HG03460 (cell line): ENCODE data around the gene DPRX.

ENCODE experiments used
- ATAC-seq: cut with Tn5 transposase; IDR thresholded peaks from one replicate; pipeline ENCODE4 v1.9.1; 2021; ENCODE audit not compliant: unreplicated experiment

Gene DPRX

GRCh38 chr19:53631949-53632407 is at the start of gene DPRX:
DPRX (plus strand) TSS chr19:53631999; CDS start chr19:53632107, 108 bp downstream.
- no peak for ATAC-seq

- no peak for ATAC-seq
Observed at GRCh38 chr19:53583181-53583580, 48.6 kb upstream of the DPRX start.

GRCh38 chr19:53586277-53586691 is 45.5 kb upstream of the DPRX start:
- no peak for ATAC-seq

GRCh38 chr19:53594811-53595509 is 36.8 kb upstream of the DPRX start:
- no peak for ATAC-seq

- ATAC-seq: no peak
Observed at GRCh38 chr19:53595510-53595867, 36.3 kb upstream of the DPRX start.

GRCh38 chr19:53596056-53596455 is 35.7 kb upstream of the DPRX start:
- no peak for ATAC-seq

- ATAC-seq: no peak
Observed at GRCh38 chr19:53597023-53597422, 34.8 kb upstream of the DPRX start.

- no peak for ATAC-seq
Observed at GRCh38 chr19:53598361-53598760, 33.4 kb upstream of the DPRX start.

- no peak for ATAC-seq
Observed at GRCh38 chr19:53600217-53600616, 31.6 kb upstream of the DPRX start.

GRCh38 chr19:53606031-53606430 is 25.8 kb upstream of the DPRX start:
- ATAC-seq: no peak

- no peak for ATAC-seq
Observed at GRCh38 chr19:53608381-53608780, 23.4 kb upstream of the DPRX start.

- ATAC-seq: no peak
Observed at GRCh38 chr19:53612762-53613526, 18.9 kb upstream of the DPRX start.

GRCh38 chr19:53621885-53622740 is 9.7 kb upstream of the DPRX start:
- ATAC-seq: no peak

GRCh38 chr19:53624771-53625545 is 6.8 kb upstream of the DPRX start:
- ATAC-seq: no peak

GRCh38 chr19:53626486-53626885 is 5.3 kb upstream of the DPRX start:
- ATAC-seq: no peak

- ATAC-seq: no peak
Observed at GRCh38 chr19:53626976-53627375, 4.8 kb upstream of the DPRX start.

GRCh38 chr19:53634768-53635167 is 3.0 kb downstream of the DPRX start:
- no peak for ATAC-seq

- ATAC-seq: no peak
Observed at GRCh38 chr19:53639471-53639870, 7.7 kb downstream of the DPRX start.

GRCh38 chr19:53642381-53643099 is 10.7 kb downstream of the DPRX start:
- no peak for ATAC-seq
